Natural killer cell treated with Interleukin-12 subunit alpha and Interleukin-12 subunit beta and Interleukin-15 and Interleukin-18, amount 100 ng/mL, for 72 hours (primary cell): ENCODE data around the gene TUFM. TPM values are rescaled to one million over a fixed set of nuclear protein-coding genes. Genes with fewer than 3 reads are reported as not detected.
A peak's percentile ranks its signal among the peaks of the same experiment; 100 is the strongest.

ENCODE experiments used
- ATAC-seq, 2 donors: fragments of 150-1000 bp; cut with Tn5 transposase in 1 of 2; sonication (Bioruptor Pico), chemical (Tn5 transposase) in 1 of 2; 2 replicates each; pipeline ENCODE4 v1.10.0; 2021
- DNase-seq: peaks from one replicate; pipeline ENCODE4 v3.0.0; 2022; ENCODE audit warnings: low spot score
- H3K27ac Mint-ChIP-seq, 2 donors: 1 replicate in 1 of 2; 2 replicates in 1 of 2; pipeline ENCODE4 v1.8.0; 2022; ENCODE audit warnings: mixed read lengths in 2 of 2, mild to moderate bottlenecking in 1 of 2, moderate library complexity in 1 of 2
- H3K27me3 Mint-ChIP-seq, 2 donors: 1 replicate in 1 of 2; 2 replicates in 1 of 2; pipeline ENCODE4 v1.8.0; 2022; ENCODE audit warnings: mixed read lengths in 2 of 2
- H3K36me3 Mint-ChIP-seq: one replicate; pipeline ENCODE4 v1.8.0; 2022; ENCODE audit warnings: mixed read lengths
- H3K4me1 Mint-ChIP-seq, 2 donors: 1 replicate in 1 of 2; 2 replicates in 1 of 2; pipeline ENCODE4 v1.8.0; 2022; ENCODE audit warnings: low read depth in 2 of 2, mixed read lengths in 2 of 2, mild to moderate bottlenecking in 1 of 2
- H3K4me3 Mint-ChIP-seq: one replicate; pipeline ENCODE4 v1.8.0; 2022; ENCODE audit warnings: mixed read lengths
- H3K9me3 Mint-ChIP-seq: 2 replicates; pipeline ENCODE4 v1.8.0; 2022; ENCODE audit warnings: mixed read lengths
- total RNA-seq, 2 donors: library from RNA; stranded (reverse); gene quantifications; one replicate each; pipeline ENCODE4 v1.2.3, GENCODE V29; 2022

TUFM gene
- total RNA-seq, 2 donors from 2014 or later = 183 to 358 TPM

DNA sequence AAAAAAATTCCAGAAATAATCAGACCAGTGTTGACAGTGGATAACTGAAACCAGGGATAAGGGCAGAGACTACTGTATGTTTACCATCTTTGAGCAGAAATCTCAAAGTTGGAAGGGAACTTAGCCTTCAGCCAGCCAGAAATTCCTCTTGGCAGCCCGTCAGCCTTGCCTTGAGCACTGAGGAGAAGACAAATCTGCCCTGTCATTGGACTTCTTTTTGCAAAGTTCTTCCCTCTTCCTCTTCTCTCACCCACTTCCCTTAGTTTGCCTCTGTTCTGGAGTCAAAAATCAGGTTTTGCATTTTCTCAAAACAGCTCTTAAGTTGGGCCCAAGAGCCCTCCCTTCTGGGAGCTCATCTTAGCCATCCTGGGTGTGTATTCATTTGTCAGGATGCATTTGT lies 6.2 kb downstream of the TUFM start:
- no peak for DNase-seq
- no peak overlapping the region for H3K27ac Mint-ChIP-seq
- H3K4me1 Mint-ChIP-seq = peaks cover 14 to 18% of the 10 kb centered on the region in 2 donors
- H3K27me3 Mint-ChIP-seq = no peaks in the 10 kb centered on the region
- peaks cover 10% of the 10 kb centered on the region for H3K36me3 Mint-ChIP-seq
- ATAC-seq = no peak
- no peak overlapping the region for H3K4me3 Mint-ChIP-seq
- H3K9me3 Mint-ChIP-seq = no peaks in the 10 kb centered on the region

DNA sequence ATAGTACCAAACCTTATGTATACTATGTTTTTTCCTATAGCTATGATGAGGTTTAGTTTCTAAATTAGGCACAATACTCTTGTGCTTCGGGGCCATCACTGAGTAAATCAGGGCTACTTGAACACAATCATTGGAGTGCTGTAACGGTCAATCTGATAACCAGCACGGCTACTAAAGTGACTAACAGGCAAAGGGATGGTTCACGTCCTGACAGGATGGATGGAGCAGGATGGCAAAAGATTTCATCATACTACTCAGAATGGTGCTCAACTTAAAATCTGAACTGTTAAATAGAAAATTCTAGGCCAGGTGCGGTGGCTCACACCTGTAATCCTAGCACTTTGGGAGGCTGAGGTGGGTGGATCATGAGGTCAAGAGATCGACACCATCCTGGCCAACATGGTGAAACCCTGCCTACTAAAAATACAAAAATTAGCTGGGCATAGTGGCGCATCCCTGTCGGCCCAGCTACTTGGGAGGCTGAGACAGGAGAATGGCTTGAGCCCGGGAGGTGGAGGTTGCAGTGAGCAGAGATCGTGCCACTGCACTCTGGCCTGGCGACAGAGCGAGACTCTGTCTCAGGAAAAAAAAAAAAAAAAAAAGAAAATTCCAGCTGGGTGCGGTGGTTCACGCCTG lies 7.0 kb downstream of the TUFM start:
- DNase-seq = no peak
- peak overlapping the region; percentile 17 to 25 for H3K27ac Mint-ChIP-seq
- H3K27me3 Mint-ChIP-seq = no peaks in the 10 kb centered on the region
- H3K9me3 Mint-ChIP-seq = no peaks in the 10 kb centered on the region
- no peak overlapping the region for H3K4me3 Mint-ChIP-seq
- no peak for ATAC-seq
- H3K4me1 Mint-ChIP-seq = peaks cover 11 to 12% of the 10 kb centered on the region in 2 donors
- H3K36me3 Mint-ChIP-seq = peaks cover 6% of the 10 kb centered on the region

DNA sequence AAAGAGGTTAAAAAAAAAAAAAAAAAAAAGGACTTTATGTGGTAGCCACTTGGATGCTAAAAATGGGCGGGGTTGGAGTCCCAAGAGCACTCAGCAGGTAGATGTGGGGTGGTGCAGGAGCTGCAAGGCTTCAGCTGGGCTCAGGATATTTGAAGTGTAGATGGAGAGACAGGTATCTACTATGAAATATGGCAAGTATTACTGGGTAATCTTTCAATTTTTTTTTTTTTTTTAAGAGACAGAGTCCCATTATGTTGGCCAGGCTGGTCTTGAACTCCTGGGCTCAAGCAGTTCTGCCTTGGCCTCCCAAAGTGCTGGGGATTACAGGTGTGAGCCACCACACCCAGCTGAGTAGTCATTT lies 7.6 kb downstream of the TUFM start:
- Mint-ChIP-seq H3K27me3 (no peaks in the 10 kb centered on the region), H3K36me3 (peaks cover 10% of the 10 kb centered on the region), H3K27ac (peak overlapping the region; percentile 17 to 25), H3K9me3 (no peaks in the 10 kb centered on the region), H3K4me3 (no peak overlapping the region), H3K4me1 (peaks cover 12 to 13% of the 10 kb centered on the region in 2 donors)
- no peak for DNase-seq
- no peak for ATAC-seq

DNA sequence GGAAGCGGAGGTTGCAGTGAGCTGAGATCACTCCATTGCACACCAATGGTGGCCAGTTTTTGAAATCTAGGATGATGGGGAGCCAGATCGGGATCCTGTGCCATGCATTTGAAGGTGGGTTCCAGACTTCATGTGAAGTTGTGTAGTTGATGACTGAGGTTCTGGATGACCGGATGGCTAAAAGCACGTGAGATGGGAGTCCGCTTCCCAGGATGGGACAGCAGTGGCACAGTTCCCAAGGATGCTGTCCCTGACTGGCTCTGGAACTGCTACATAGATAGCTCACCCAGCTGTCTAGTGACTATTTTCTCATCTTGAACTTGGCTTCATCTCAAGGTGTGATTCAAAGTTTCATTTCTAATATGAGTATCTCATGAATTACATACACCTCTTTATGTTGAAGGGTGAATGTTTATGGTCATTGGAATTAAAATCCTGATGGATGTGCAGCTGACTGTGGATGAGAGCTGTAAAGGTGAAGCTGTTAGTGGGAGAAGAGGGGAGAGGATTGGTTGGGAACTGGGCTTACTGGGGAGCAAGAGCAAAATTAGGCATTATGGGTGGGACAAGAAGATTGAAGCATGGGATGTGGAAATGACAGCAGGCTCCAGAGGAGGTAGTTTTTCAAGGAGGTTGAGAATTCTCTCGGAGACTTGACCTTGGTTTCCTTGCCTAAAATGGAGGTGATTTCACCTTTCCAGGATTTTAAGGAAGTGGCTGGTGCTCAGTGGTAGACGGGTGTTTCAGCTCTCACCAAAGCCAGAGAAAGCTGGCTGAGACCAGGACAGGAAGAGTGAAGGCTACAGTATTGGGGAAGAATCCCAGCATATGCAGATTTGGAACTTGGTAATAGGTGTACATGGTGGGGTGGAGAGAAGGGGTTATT lies 8.2 kb downstream of the TUFM start:
- Mint-ChIP-seq H3K36me3 (peaks cover 17% of the 10 kb centered on the region), H3K4me1 (peaks cover 8 to 15% of the 10 kb centered on the region in 2 donors), H3K4me3 (no peak overlapping the region), H3K27ac (peak overlapping the region in 1 of 2 donors; percentile 23), H3K9me3 (no peaks in the 10 kb centered on the region), H3K27me3 (no peaks in the 10 kb centered on the region)
- DNase-seq = no peak
- ATAC-seq = no peak

DNA sequence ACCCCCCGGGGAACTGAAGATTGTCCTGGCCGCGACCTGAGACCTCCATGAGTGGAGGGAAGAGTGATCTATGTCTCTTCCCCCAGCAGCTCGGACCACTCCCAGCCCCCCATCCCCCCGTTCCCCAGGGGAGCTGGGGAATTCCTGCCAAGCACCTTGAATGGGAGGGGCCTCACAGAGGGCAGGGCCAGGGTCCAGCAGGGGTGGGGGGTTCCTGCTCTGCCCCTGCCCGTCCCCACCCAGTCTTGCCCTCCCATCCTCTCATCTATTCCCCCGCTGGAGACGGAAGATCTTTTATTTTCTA lies 9.4 kb downstream of the TUFM start:
- no peak overlapping the region for H3K27ac Mint-ChIP-seq
- no peaks in the 10 kb centered on the region for H3K9me3 Mint-ChIP-seq
- no peaks in the 10 kb centered on the region for H3K27me3 Mint-ChIP-seq
- peaks cover 6 to 21% of the 10 kb centered on the region in 2 donors for H3K4me1 Mint-ChIP-seq
- DNase-seq = no peak
- ATAC-seq = no peak
- peaks cover 27% of the 10 kb centered on the region for H3K36me3 Mint-ChIP-seq
- H3K4me3 Mint-ChIP-seq = no peak overlapping the region

DNA sequence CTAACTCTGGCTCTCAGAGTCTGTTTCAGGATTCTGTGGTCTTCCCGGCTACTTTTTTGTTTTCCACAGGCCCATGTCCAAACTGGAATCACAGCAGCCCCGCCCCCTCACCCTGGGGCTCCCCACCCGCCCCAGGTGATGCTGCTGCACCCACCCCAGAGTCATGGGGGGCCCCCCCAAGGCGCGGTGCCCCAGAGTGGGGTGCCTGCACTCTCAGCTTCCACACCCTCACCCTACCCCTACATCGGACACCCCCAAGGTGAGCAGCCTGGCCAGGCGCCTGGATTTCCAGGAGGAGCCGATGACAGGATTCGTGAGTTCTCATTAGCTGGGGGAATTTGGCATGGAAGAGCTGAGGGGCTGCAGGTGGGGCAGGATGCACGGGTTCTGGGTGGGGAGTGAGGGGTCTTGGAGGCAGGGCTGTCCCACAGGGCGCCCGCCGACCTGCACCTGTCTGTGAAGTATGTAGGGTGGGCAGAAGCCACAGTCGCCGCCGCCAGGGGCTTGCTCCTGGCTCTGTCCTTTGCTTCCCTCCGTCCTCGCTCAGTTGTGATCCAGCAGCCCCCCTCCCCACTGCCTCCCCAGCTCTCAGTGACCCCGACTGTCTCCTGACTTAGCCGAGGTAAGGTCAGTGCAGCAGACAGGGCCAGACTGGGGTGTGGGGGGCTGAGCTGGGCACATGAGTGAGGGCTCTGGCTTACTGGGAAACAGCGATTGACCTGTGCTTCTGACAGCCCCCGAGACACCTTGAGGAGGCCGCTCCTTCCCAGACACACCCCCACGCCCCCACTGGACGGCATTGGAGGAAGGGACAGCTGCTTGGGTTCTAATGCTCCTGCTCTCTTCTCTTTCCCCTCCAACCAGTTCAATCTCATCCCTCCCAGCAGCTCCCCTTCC lies 10.0 kb downstream of the TUFM start:
- DNase-seq (no peak), ATAC-seq (no peak)
- H3K27ac Mint-ChIP-seq = no peak overlapping the region
- H3K27me3 Mint-ChIP-seq = no peaks in the 10 kb centered on the region
- peaks cover 28% of the 10 kb centered on the region for H3K36me3 Mint-ChIP-seq
- peaks cover 6 to 21% of the 10 kb centered on the region in 2 donors for H3K4me1 Mint-ChIP-seq
- H3K4me3 Mint-ChIP-seq = no peak overlapping the region
- H3K9me3 Mint-ChIP-seq = no peaks in the 10 kb centered on the region

DNA sequence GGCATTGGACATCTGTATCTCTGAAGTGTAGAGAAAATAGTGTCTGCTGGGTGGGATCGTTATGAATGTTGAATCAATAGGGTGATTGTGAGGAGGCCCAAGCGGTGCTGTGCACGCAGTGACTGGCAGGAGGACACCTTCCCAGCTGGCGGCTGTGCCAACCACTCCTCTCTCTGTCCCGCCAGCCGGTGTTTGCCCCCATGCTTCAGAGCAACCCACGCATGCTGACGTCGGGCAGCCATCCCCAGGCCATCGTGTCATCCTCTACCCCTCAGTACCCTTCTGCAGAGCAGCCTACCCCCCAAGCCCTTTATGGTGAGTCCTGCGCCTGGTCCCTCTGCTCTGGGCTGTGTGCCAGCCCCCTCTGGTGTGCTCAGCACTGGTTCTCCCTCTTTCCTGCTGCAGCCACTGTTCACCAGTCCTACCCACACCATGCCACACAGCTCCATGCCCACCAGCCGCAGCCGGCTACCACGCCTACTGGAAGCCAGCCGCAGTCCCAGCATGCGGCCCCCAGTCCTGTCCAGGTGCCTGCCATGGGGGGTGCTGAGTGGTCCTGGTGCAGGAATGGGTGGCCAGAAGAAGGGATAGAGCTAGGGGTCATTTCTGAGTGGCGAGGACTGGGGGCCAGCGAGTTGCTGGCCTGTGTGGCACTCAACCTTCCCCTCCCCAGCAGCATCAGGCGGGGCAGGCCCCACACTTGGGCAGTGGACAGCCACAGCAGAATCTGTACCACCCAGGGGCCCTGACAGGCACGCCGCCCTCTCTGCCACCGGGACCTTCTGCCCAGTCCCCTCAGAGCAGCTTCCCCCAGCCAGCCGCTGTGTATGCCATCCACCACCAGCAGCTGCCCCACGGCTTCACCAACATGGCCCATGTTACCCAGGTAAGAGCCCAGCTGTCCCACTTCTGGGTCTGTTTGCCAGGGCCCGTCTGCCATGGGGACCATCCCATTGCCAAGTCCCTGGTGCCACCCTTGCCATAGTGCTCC lies 11.0 kb downstream of the TUFM start:
- no peak overlapping the region for H3K4me3 Mint-ChIP-seq
- ATAC-seq (no peak), DNase-seq (no peak)
- no peaks in the 10 kb centered on the region for H3K27me3 Mint-ChIP-seq
- no peak overlapping the region for H3K27ac Mint-ChIP-seq
- peaks cover 6 to 21% of the 10 kb centered on the region in 2 donors for H3K4me1 Mint-ChIP-seq
- H3K36me3 Mint-ChIP-seq = peaks cover 34% of the 10 kb centered on the region
- no peaks in the 10 kb centered on the region for H3K9me3 Mint-ChIP-seq

DNA sequence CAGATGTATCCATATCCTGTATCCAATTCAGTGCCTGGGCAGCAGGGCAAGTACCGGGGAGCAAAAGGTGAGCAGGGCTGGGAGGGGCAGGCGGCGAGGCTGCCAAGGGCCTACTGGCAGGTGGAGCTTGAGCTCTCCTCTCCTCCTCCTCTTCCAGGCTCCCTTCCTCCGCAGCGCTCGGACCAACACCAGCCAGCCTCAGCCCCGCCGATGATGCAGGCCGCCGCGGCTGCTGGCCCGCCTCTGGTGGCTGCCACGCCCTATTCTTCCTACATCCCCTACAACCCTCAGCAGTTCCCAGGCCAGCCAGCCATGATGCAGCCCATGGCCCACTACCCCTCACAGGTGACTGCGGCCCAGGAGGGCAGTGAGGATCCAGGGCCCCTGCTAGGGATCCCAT lies 11.8 kb downstream of the TUFM start:
- Mint-ChIP-seq H3K4me1 (peaks cover 6 to 21% of the 10 kb centered on the region in 2 donors), H3K27ac (no peak overlapping the region), H3K36me3 (peaks cover 42% of the 10 kb centered on the region), H3K9me3 (no peaks in the 10 kb centered on the region), H3K27me3 (no peaks in the 10 kb centered on the region), H3K4me3 (no peak overlapping the region)
- ATAC-seq (peak in 1 of 2 donors; percentile 30), DNase-seq (no peak)

DNA sequence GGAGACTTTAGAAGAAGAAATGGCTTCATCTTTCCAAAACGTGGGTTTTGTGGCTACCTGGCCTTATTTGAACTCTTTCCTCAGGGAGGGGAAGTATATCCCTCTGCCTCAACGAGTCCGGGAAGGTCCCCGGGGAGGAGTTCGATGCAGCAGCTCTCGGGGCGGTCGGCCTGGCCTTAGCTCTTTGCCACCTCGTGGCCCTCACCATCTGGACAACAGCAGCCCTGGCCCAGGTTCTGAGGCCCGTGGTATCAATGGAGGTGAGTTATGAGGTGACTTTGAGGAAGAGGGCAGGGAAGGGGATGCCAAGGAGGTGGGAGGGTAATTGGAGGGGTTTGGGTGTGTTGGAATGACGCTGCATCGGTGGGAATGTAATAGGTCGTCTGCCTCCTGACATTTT lies 15.6 kb downstream of the TUFM start:
- no peak for ATAC-seq
- Mint-ChIP-seq H3K9me3 (no peaks in the 10 kb centered on the region), H3K4me3 (no peak overlapping the region), H3K27ac (no peak overlapping the region), H3K27me3 (no peaks in the 10 kb centered on the region), H3K4me1 (peaks cover 12 to 25% of the 10 kb centered on the region in 2 donors), H3K36me3 (peaks cover 61% of the 10 kb centered on the region)
- no peak for DNase-seq

DNA sequence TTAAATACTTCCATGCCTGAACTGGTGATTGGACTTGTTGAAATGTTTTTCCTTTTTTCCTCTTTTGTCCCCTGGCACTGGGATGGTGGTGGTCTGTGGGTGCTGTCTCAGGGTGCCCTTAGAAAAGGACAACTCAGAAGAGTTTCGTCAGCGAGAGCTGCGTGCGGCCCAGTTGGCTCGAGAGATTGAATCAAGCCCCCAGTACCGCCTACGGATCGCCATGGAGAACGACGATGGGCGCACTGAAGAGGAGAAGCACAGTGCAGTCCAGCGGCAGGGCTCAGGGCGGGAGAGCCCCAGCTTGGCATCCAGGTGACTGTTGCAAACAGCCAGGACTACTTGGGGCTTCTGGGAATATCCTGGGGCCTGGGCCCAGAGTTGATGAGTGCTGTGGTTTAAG lies 16.4 kb downstream of the TUFM start:
- peaks cover 20 to 29% of the 10 kb centered on the region in 2 donors for H3K4me1 Mint-ChIP-seq
- ATAC-seq = no peak
- H3K27me3 Mint-ChIP-seq = no peaks in the 10 kb centered on the region
- no peaks in the 10 kb centered on the region for H3K9me3 Mint-ChIP-seq
- H3K27ac Mint-ChIP-seq = peak overlapping the region in 1 of 2 donors; percentile 54
- H3K36me3 Mint-ChIP-seq = peaks cover 67% of the 10 kb centered on the region
- no peak for DNase-seq
- no peak overlapping the region for H3K4me3 Mint-ChIP-seq

DNA sequence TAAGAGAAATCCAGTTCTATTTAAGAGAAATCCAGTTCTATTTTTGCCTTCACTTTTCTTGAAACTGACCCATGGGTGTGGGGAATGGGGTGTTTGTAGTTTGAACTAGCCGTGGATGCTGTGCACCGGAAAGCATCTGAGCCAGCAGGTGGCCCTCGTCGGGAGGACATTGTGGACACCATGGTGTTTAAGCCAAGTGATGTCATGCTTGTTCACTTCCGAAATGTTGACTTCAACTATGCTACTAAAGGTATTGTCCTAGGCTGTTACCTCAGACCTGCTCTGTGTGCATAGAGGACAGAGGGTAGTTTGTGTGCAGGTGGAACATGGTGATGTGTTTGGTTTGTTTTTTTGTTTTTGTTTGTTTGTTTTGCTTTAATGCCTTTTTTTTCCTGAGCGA lies 20.0 kb downstream of the TUFM start:
- ATAC-seq (no peak), DNase-seq (no peak)
- no peaks in the 10 kb centered on the region for H3K27me3 Mint-ChIP-seq
- no peaks in the 10 kb centered on the region for H3K9me3 Mint-ChIP-seq
- peaks cover 30 to 37% of the 10 kb centered on the region in 2 donors for H3K4me1 Mint-ChIP-seq
- peaks cover 55% of the 10 kb centered on the region for H3K36me3 Mint-ChIP-seq
- peak overlapping the region in 1 of 2 donors; percentile 61 for H3K27ac Mint-ChIP-seq
- H3K4me3 Mint-ChIP-seq = peak overlapping the region; percentile 51

DNA sequence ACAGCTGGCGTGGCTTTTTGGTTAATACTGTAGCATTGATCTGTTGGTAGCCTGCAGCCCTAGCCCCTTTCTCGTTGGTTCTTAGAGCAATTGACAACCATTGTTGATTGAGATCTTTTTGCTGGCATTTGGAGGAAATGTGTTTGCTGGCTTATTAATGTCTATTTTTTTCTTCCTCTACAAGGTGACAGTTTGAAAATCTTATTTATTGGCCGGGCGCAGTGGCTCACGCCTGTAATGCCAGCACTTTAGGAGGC lies 21.5 kb downstream of the TUFM start:
- ATAC-seq (no peak), DNase-seq (no peak)
- Mint-ChIP-seq H3K9me3 (no peaks in the 10 kb centered on the region), H3K4me1 (peaks cover 34 to 42% of the 10 kb centered on the region in 2 donors), H3K27me3 (no peaks in the 10 kb centered on the region), H3K4me3 (peak overlapping the region; percentile 99), H3K27ac (peak overlapping the region; percentile 97 to 98), H3K36me3 (peaks cover 43% of the 10 kb centered on the region)
